Endometrial microvascular endothelial cells (primary cell): ENCODE measurements around the gene WSCD2. TPM values are rescaled to one million over a fixed set of nuclear protein-coding genes. Genes with fewer than 3 reads are reported as not detected.

Source experiments
- in situ Hi-C: cut with HindIII; loops from 2 replicates; pipeline ENCODE4 v1.10.0; 2017; ENCODE audit warnings: low sequenced_read_pairs, low pct_unique_long_range_greater_than_20kb; ENCODE audit errors: inconsistent ontology term
- total RNA-seq: library from RNA; depleted of rRNA; stranded (reverse); fragments of >200 nt; gene quantifications from one replicate; pipeline ENCODE4 v1.2.3, GENCODE V29; 2015; ENCODE audit errors: inconsistent ontology term

The WSCD2 gene
- total RNA-seq, 1 donor from 2014 or later, result not detected

DNA sequence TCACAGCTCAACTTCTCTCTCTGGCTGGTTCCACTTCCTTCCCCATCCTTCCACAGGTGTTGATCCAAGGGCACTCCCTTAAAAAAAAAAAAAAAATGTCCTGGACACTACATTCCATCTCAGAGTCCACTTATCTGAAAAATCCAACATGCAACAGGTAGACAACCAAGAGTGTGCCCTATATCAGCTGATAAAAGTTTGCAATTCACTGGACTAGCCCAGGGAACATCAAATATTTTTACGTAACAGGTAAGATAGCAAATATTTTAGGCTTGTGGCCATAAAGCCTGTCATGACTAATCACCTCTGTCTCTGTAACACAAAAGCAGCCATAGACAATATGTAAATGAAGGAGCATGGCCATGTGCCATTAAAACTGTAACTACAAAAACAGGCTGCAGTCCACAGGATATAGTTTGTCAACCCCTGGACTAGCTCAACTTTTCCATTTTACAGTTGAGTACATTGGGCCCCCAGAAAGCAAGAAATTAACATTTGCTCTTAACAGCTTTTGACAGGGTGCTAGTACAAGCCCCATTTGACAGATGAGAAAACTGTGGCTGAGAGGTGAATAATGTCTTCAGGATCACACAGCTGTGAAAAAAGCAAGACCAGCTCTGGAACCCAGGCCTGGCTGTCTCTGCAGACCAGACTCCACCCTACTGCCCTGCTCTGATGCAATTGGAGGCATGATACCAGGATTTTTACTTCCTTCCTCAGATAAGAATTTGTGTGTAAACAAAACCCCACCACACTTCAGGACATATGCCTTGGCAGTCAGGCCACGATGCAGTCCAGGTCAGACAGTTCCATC lies 141.2 kb downstream of the WSCD2 start:
- in situ Hi-C loops, result no loop called here

DNA sequence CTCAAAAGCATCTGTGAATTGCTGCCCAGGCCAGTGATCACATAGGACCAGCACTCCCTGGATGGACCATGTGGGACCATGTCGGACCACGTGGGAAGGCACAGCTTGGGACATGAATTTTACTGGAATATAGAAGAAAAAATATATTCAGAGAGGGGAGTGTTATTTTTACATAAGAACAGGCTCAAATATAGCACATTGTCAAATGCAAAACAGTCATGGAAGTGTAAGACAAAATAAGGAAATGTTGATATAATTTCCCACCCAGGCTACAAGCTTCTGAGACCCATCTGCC lies 141.7 kb downstream of the WSCD2 start:
- in situ Hi-C loops, result no loop called here

DNA sequence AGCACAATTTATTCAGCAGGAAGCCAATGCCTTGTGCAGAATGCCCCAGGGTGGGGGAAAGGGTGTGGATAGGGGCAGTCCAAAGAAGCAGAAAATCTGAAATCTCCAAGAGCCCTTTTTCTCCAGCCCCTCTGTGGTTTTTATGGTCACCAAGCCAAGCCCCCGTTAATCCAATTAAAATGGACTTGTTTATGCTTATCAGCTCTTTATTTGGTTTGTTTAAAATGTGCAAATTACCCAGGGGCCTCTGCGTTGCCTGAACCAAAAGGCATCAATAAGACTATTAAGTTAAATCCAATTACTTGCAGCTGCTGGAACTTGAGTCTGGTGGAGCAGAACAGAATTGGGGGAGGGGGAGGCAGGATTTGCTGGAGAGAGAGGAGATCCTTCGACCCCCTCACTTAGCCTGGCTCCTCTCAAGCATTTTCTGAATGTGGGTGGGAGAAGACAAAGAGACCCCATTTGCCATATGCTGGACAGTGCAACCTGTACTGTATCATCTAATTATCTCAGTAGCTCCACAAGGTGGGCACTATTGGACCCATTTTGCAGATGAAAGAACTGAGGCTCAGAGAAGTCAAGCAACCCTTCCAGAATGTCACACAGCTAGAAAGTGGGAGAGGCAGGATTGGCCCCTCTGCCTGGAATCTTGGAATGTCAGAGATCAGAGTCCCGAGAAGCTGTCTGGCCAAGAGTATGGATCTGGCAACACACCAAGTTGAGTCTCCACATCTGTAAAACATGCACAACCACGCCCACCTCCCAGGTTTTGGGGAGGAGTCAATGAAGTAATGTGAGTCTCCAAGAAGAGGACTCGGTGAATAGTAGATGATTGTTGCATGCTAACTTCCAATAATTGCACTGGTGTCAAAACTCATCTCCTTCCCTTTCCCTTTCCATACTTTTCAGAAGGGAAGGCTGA lies 143.1 kb downstream of the WSCD2 start:
- in situ Hi-C loops, result no loop called here

DNA sequence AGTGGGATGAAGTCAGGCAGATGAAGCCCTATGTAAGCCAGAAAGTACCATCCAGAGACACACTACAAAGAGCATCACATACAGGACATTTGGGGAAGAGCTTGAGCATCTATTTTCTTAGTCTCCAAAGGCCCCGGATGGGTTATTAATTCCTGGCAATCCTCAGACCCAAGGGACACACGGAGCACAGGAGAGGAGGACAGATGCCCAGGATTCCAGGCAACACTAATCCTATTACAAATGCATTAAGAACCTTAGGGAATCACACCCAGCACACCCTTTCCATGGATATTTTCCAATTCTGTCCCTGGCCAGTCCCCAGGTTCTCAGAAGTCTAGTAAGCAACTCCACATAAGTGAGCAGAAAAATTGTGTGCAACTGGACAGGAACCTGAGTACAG lies 144.1 kb downstream of the WSCD2 start:
- in situ Hi-C loops, result no loop called here

DNA sequence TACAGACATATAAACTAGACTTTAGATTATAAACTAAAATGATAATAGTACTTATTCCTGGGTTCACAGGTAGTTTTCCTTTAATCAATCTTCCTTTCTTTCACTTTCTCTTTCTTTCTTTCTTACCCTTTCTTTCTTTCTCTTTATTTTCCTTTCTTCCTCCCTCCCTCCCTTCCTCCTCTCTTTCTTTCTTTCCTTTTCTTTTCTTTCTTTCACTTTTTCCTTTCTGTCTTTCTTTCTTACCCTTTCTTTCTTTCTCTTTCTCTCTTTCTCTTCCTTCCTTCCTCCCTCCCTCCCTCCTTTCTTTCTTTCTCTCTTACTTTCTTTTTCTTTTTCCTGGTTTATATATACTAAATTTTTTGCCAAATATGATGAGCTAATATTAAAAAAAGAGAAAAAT lies 148.5 kb downstream of the WSCD2 start:
- in situ Hi-C loops, result no loop called here

DNA sequence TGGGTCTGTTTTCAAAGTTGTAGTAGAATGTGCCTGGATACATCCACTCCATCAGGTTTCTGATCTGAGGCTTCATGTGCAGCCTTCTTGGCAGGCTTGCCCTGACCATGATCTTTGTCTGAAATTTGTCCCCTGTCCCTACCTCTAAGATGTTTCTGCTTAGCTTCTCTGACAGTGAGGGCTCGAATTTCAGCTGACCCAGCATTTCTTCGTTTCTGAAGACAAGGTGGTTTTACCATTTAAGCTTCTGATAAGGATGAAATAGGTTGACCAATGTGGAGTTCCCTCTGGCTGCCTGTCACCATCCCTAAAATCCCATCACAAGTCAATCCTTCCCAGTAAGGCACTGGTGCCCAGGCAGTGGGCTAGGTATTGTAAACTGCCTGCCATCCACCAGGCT lies 153.1 kb downstream of the WSCD2 start:
- in situ Hi-C loops, result no loop called here

DNA sequence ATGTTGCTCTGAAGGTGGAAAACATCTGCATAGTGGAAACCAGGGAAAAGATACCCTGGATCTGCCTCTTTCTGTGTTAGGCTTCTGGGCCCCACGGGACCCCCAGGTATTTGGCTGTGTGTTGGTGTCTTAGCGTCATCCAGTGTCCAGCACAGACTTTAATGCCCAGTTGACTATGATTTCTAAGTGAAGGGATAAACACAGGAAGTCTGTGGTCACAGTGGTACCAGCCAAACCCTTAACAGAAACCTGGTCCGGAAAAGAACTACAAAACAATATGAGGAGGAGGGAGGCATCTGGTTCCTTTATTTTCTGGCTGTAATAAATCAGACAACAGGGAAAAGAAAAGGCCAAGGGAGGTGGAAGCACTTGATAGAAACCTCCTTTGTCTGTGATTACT lies 153.6 kb downstream of the WSCD2 start:
- in situ Hi-C loops, result no loop called here

DNA sequence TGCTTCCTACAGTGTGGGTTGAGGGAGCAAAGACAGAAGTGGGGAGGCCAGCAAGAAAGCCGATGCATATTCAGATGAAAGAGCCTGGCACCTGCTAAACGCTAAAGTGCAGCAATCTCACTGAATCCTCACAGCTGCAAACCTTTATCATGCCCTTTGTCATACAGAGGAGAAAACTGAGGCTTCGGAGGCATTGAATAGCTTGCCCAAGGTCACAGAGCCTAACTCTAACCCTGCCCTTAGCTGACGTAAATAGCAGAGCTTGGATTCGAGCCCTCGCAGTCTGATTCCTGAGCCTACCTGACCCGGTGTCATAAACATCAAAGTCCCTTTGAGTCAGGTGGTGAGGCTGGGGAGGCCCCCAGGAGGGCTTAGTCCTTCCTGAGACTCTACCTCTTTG lies 155.1 kb downstream of the WSCD2 start:
- in situ Hi-C loops, result no loop called here

DNA sequence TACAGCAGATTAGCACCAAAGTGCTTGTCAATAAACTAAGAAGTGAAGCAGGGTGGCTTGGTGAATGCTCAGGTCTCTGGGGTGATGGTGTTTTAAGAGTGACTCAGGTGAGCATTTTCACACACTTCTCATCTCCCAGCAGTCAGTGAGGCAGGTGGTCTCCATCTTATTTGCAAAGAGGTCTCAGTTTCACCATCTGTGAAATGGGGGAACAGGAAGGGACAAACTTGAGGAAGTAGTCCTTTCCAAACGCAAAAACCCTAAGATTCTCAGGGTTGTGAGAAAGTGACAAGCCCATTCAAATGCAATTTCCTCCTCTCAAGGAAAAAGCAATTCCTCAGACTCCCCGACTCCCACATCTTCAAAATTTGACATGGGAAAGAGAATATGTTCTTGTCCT lies 155.9 kb downstream of the WSCD2 start:
- in situ Hi-C loops, result no loop called here

DNA sequence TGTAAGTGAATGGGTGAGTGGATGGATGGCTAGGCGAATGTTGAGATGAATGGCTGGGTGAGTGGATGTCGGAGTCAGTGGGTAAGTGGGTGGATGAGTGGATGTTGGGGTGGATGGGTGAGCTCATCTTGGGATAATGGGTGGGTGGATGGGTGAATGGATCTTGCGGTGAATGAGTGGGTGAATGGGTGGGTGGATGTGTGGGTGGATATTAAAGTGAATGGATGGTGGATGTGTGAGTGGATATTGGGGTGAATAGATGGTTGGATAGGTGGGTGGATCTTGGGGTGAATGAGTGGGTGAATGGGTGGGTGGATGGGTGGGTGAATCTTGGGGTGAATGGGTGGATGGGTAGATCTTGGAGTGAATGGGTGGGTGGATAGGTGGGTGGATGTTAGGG lies 158.1 kb downstream of the WSCD2 start:
- in situ Hi-C loops, result no loop called here

DNA sequence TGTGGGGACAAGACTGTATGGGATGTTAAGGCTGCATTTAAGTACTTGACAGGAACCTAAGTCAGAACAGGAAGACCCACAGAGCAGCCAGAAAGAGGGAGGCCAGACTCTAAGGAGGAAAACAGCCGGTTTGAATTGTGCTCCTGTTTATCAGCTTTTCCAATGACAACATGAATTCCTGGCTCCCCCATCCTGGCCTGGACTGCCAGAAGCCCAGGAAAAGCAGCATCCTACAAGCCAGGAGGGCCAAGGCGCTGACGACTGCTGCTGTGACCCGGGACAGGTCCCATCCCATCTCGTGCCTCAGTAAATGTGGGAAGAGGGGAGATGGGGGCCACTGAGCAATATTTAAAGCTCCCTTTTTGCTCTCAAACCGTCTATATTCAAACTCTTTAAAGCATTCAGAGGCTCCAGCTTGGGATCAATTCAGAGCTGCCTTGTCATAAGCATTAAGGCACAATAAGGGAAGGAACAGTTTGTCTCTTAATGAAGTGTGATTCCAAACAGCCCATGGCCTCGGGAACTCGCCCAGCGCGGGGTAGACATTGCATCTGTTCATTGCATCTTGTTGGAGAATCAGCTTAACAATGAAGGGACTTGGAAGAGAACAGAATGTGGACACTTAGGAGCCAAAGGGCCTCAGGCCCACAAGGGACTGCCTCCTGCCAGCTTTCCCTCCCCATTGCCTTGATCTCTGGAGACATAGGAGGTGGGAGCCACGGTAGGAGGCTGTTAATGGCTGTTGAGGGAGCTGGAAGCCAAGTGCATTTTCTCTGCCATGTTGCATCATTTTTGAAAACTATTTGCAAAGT lies 160.5 kb downstream of the WSCD2 start:
- in situ Hi-C loops, result no loop called here

DNA sequence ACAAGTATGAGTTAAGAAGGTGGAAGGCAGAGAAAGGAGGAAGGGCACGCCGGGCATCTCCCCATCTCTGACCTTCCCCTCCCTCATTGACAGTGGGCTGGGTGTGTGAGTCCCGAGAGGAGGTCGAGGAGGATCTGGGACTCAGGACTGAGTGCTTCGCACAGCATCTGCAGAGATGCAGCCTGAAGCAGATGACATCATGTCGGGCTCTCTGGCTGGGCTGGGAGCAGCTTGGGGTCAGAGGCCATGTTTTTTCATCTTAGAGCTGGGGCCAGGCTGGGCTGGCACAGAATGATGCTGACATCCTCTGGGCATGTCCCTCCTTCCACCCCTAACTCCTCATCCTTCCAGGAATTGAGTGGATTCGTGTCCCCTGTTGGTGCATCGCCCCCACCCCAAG lies 166.6 kb downstream of the WSCD2 start:
- in situ Hi-C loops, result no loop called here

DNA sequence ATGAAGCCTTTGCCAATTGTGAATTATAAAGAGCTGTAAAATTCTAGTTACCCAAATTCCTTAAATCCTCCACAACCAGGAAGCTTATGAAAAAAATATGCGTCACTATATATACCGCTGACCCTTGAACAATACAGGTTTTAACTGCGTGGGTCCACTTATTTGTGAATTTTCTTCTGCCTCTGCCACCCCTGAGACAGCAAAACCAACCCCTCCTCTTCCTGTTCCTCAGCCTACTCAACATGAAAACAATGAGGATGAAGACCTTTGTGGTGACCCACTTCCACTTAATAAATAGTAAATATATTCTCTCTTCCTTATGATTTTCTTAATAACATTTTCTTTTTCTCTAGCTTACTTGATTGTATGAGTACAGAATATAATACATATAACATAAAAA lies 167.9 kb downstream of the WSCD2 start:
- in situ Hi-C loops, result no loop called here

DNA sequence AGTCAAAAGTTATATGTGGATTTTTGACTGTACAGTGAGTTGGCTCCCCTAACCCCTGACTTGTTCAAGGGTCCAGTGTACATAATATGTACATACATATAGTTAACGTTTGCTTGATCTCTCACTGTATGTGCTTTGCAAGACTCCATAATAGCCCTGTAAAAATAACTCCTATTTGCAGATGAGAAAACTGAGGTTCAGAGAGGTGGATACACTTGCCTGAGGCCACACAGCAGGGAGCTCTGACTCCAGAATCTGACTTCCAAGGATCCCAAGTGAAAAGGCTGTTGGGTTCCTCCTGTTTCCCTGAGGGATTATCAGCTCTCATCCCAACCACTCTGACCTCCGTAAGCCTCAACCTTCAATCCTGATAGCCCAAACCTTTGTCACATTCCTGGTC lies 168.3 kb downstream of the WSCD2 start:
- in situ Hi-C loops, result no loop called here

DNA sequence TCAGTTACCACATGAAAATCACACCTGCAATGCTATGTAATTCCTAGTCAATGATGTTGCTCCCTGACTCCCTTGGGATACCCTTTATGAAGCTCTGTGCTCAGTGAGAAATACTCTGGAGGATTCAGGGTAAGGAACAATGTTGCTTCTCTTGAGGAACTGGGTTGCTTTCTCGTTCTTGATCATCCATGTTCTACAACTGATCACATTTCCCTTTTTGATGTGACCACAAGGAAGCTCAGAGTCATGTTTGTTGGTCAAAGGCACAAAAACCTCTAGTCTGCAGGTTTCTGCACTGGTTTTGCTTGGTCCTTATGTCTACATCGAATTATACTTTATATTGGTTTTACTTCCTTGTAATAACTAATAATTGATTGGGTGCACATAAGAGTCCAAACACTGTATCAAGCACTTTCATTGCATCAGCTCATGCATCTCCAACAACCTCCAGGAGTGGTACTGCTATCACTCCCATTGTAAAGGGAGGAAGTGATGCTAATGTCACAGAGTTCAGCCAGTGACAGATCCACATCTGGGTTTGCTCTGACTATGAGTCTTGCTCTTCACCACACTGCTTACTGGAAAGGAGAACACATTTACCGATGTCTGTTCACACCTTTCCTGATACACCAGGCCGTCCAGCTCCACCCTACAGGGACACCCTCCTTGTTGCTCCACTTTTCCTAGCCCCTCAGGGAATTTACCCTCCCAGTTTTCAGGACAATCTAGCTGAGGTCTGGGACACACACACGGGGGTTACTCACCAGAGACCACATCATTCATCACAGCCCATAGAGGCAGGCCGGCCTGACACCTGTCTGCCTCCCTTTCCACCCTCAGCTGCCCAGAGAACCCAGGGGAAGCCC lies 169.0 kb downstream of the WSCD2 start:
- in situ Hi-C loops, result no loop called here

DNA sequence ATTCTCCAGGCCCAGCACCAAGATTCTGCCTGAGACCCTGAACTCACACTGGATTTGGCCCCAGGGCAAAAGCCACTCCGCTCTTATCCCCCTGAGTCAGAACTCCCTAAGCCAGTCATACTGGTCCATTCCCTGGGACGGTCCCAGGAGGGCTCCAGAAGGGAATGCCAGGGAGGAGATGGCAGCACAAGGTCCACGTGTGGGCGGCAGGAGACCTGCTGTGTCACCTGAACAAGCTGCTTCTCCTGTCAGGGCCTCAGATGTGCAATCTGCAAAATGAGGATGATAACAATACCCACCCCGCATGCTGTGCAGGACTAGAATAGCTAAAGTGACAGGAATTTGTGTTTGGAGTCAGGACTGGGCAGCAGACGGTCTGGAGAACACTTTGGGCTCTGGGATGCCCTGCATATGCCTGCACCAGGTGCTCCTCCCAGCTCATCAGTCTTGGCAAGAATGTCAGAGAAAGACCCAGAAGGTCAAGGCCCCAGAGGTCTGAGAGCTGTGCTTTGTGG lies 169.7 kb downstream of the WSCD2 start:
- in situ Hi-C loops, result no loop called here

DNA sequence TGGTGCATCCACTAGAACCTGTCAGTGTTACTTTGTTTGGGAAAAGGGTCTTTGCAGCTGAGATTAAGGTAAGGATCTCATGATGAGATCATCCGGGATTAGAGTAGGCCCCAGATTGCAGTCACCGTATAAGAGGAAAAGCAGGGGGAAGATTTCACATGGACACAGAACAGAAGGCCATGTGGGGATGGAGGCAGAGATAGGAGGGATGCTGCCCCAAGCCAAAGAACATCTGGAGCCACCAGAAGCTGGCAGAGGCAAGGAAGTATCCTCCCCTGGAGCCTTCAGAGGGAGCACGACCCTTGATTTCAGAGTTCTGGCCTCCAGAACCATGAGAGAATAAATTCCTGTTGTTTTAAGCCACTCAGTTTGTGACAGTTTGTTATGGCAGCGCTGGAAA lies 170.4 kb downstream of the WSCD2 start:
- in situ Hi-C loops, result no loop called here
